ENCODE measurements around the gene NECAB3. TPM values are rescaled to one million over a fixed set of nuclear protein-coding genes. Genes with fewer than 3 reads are reported as not detected.
"Not testable (repeated sequence)": the region's sequence is repeated elsewhere in the genome, so short reads cannot be mapped to it uniquely, and the experiment has no call there.

Gene NECAB3
- total and polyA plus RNA-seq, 9 donors: 23.0 to 31.6 (median 27.8) TPM

DNA sequence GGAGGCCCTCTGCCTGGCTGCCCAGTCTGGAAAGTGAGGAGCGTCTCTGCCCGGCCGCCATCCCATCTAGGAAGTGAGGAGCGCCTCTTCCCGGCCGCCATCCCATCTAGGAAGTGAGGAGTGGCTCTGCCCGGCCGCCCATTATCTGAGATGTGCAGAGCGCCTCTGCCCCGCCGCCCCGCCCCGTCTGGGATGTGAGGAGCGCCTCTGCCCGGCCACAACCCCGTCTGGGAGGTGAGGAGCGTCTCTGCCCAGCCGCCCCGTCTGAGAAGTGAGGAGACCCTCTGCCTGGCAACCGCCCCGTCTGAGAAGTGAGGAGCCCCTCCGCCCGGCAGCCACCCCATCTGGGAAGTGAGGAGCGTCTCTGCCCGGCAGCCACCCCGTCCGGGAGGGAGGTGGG is 24.7 kb upstream of the NECAB3 start:
- not testable (repeated sequence) for H3K4me3 ChIP-seq (ENCODE audit: low read length); H3K27me3 ChIP-seq (ENCODE audit: control insufficient read depth, insufficient read depth, low read length); DNase-seq; H3K36me3 ChIP-seq (ENCODE audit: control insufficient read depth, insufficient read depth, low read length); H3K27ac ChIP-seq (ENCODE audit: low read length); H3K9me3 ChIP-seq (replicated peaks; ENCODE audit: control insufficient read depth, low read depth, low read length)
- WGBS (ENCODE audit: insufficient coverage): no CpG with 5 or more reads among the region's 27 CpGs
- H3K4me1 ChIP-seq (ENCODE audit: control insufficient read depth, insufficient read depth, low read length): peaks cover 29% of the 10 kb centered on the region

DNA sequence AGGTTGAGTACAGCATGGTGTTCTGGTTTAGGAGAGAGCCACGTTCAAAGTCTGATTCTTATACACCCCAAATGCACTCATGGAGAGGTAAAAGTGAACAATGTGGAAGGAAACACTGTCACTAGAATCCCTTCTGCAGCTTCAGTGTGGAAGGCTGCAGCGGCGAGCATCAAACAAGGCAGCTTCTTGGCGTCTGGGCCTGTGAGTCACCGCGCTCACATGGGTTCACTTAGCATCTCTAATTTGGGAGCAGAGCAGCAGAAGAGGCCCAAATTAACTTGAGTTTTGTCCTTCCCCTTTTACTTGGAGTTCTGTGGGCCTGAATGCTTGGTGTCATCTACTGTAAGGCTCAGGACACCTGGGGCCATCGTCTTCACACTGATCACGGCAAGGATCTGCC is 22.9 kb upstream of the NECAB3 start:
- Histone ChIP-seq H3K27ac (ENCODE audit: low read length) (peak overlapping the region; percentile 20), H3K9me3 (replicated peaks; ENCODE audit: control insufficient read depth, low read depth, low read length) (no peaks in the 10 kb centered on the region), H3K27me3 (ENCODE audit: control insufficient read depth, insufficient read depth, low read length) (no peaks in the 10 kb centered on the region), H3K36me3 (ENCODE audit: control insufficient read depth, insufficient read depth, low read length) (no peaks in the 10 kb centered on the region), H3K4me1 (ENCODE audit: control insufficient read depth, insufficient read depth, low read length) (peaks cover 28% of the 10 kb centered on the region), H3K4me3 (ENCODE audit: low read length) (no peak overlapping the region)
- WGBS (ENCODE audit: insufficient coverage): 28% methylated on average over 5 of the region's 8 CpGs
- DNase-seq: peak; percentile 90

DNA sequence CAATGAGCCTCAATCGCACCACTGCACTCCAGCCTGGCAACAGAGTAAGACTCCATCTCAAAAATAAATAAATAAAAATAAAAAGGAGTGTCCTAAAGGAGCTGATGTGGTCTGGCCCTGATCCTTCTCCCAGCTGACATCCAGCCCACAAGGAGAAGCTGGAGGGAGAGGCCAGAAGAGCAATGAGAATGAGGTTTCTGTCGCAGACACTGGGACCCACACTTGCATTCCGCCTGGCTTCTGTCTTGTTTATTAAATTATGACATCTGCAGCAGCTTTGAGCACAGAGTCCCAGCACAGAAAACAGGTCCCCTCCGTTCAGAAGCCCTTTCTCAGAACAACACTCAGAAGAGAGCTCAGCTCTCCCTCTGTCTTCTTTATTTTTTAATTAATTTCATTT is 22.2 kb upstream of the NECAB3 start:
- no peak overlapping the region for H3K27ac ChIP-seq (ENCODE audit: low read length)
- peaks cover 28% of the 10 kb centered on the region for H3K4me1 ChIP-seq (ENCODE audit: control insufficient read depth, insufficient read depth, low read length)
- no peaks in the 10 kb centered on the region for H3K27me3 ChIP-seq (ENCODE audit: control insufficient read depth, insufficient read depth, low read length)
- no CpG with 5 or more reads among the region's 4 CpGs for WGBS (ENCODE audit: insufficient coverage)
- no peak overlapping the region for H3K4me3 ChIP-seq (ENCODE audit: low read length)
- H3K9me3 ChIP-seq (replicated peaks; ENCODE audit: control insufficient read depth, low read depth, low read length): no peaks in the 10 kb centered on the region
- DNase-seq: no peak
- no peaks in the 10 kb centered on the region for H3K36me3 ChIP-seq (ENCODE audit: control insufficient read depth, insufficient read depth, low read length)

DNA sequence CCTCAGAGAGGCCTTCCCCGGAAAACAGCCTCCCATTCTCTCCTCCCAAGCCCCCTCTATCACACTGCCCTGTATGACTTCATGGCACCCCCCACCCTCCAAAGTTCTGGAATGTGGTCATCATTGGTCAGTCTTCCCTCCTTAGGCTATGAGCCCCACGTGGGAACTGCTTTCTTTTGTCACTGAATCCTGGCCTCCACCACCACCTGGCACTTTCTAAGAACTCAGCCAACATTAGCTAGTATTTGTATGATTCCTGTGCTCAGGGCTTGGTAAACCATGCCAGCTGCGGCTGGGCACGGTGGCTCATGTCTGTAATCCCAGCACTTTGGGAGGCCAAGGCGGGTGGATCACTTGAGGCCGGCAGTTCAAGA is 20.4 kb upstream of the NECAB3 start:
- peak overlapping the region; percentile 81 for H3K27ac ChIP-seq (ENCODE audit: low read length)
- H3K27me3 ChIP-seq (ENCODE audit: control insufficient read depth, insufficient read depth, low read length): no peaks in the 10 kb centered on the region
- WGBS (ENCODE audit: insufficient coverage): 61% methylated on average over 6 of the region's 6 CpGs
- H3K36me3 ChIP-seq (ENCODE audit: control insufficient read depth, insufficient read depth, low read length): no peaks in the 10 kb centered on the region
- H3K9me3 ChIP-seq (replicated peaks; ENCODE audit: control insufficient read depth, low read depth, low read length): no peaks in the 10 kb centered on the region
- DNase-seq: peak; percentile 56
- no peak overlapping the region for H3K4me3 ChIP-seq (ENCODE audit: low read length)
- H3K4me1 ChIP-seq (ENCODE audit: control insufficient read depth, insufficient read depth, low read length): peaks cover 28% of the 10 kb centered on the region

DNA sequence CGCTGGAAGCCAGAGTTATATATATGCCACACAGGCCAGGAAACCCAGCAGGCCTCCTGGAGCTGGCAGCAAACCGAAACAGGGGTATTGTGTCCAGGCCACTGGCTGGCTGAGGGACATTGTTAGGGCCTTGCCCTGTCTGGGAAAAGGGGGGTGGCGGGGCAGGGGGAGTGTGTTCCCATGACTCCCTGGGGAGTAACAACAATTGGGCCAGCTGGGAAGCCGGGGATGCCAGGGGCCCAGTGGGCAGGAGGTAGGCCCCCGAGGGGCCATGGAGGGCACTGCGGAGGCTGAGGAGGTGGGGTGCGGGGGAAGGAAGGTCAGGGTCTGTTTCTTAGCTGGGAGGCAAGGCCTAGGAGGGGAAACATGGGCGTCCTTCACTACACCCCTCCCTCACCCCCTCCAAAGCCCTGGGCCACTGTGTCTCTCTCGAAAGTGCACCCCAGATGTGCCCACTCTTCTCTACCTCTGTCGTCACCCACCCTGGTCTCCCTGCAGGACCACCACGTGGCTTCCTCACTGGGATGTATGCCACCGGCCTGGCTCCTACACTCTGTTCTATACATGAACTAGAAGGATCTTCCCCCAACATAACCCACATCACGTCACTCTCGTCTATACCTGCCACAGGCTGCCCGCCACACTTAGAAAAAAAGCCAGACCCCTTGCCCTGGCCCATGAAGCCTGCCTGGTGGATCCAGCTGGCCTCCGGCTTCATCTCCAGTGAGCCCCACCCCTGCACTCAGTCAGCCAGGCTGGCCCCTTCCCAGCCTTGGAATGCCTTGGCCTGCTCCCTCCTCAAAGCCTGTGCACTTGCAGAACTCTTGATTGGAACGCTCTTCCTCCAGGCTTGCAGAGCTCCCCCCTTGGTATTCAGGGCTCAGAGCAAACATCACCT is 19.8 kb upstream of the NECAB3 start:
- H3K36me3 ChIP-seq (ENCODE audit: control insufficient read depth, insufficient read depth, low read length): no peaks in the 10 kb centered on the region
- no peak overlapping the region for H3K4me3 ChIP-seq (ENCODE audit: low read length)
- no peaks in the 10 kb centered on the region for H3K9me3 ChIP-seq (replicated peaks; ENCODE audit: control insufficient read depth, low read depth, low read length)
- peaks cover 28% of the 10 kb centered on the region for H3K4me1 ChIP-seq (ENCODE audit: control insufficient read depth, insufficient read depth, low read length)
- WGBS (ENCODE audit: insufficient coverage): 46% methylated on average over 12 of the region's 17 CpGs
- peak; percentile 88 for DNase-seq
- H3K27ac ChIP-seq (ENCODE audit: low read length): peak overlapping the region; percentile 81
- no peaks in the 10 kb centered on the region for H3K27me3 ChIP-seq (ENCODE audit: control insufficient read depth, insufficient read depth, low read length)

DNA sequence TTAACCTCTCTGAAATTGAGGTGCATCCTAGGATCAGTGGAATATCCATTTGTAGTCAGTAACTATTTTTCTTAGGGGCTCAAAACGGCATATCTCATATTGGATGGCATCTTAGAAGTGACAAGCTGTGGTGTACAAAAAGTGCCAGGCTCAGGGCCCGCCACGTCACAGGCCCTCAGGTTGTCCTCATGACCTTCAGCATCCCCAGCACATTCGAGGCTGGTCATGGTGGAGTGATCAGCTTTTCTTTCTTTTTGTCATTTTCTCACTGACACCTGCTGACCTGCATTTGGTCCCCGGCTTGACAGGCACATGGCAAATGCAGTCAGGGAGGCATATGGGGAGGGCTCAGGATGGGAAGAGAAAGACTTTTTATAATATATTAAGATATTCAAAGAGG is 19.1 kb upstream of the NECAB3 start:
- no peak overlapping the region for H3K4me3 ChIP-seq (ENCODE audit: low read length)
- H3K27me3 ChIP-seq (ENCODE audit: control insufficient read depth, insufficient read depth, low read length): no peaks in the 10 kb centered on the region
- 92% methylated on average over 2 of the region's 5 CpGs for WGBS (ENCODE audit: insufficient coverage)
- H3K4me1 ChIP-seq (ENCODE audit: control insufficient read depth, insufficient read depth, low read length): peaks cover 28% of the 10 kb centered on the region
- H3K27ac ChIP-seq (ENCODE audit: low read length): peak overlapping the region; percentile 38
- no peaks in the 10 kb centered on the region for H3K9me3 ChIP-seq (replicated peaks; ENCODE audit: control insufficient read depth, low read depth, low read length)
- no peak for DNase-seq
- no peaks in the 10 kb centered on the region for H3K36me3 ChIP-seq (ENCODE audit: control insufficient read depth, insufficient read depth, low read length)

DNA sequence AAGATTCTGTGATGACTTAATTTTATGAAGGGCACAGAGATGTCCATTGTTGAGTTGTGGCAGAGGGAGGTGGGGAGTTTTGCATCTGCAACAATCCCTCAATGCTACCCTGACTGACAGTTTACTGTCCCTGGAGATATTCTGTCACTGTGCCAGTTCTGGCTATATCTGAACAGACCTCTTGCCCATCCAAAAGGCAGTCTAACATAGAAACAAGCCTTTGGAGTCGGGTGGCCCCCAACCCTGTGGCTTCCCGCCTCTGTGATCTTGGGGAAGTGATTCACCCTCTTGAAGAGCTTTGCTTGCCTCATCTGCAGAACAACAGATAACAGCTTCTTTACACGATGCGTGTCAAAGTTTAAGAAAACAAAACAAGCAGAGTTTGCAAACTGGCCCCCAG is 15.7 kb upstream of the NECAB3 start:
- H3K4me1 ChIP-seq (ENCODE audit: control insufficient read depth, insufficient read depth, low read length): peaks cover 29% of the 10 kb centered on the region
- H3K27ac ChIP-seq (ENCODE audit: low read length): no peak overlapping the region
- no peaks in the 10 kb centered on the region for H3K36me3 ChIP-seq (ENCODE audit: control insufficient read depth, insufficient read depth, low read length)
- no peak for DNase-seq
- H3K9me3 ChIP-seq (replicated peaks; ENCODE audit: control insufficient read depth, low read depth, low read length): no peaks in the 10 kb centered on the region
- no CpG with 5 or more reads among the region's 4 CpGs for WGBS (ENCODE audit: insufficient coverage)
- no peak overlapping the region for H3K4me3 ChIP-seq (ENCODE audit: low read length)
- no peaks in the 10 kb centered on the region for H3K27me3 ChIP-seq (ENCODE audit: control insufficient read depth, insufficient read depth, low read length)

DNA sequence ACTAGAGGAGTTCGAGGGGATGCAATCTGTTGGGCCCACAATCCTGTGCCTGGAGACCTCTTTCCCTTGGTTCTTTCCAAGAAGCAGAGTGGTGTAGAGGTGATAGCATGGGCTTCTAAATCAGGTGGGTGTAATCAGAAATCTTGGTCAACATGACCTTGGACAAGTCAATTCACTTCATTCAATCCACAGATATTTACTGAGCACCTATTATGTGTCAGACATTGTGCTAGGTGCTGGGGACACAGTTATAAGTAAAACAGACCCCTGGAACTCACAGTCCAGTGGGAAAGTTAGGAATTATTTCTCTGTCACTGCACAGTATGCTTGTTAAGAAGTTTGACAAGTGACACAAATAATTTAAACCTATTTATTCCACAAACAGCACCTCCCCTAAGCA is 15.3 kb upstream of the NECAB3 start:
- no peak overlapping the region for H3K4me3 ChIP-seq (ENCODE audit: low read length)
- H3K4me1 ChIP-seq (ENCODE audit: control insufficient read depth, insufficient read depth, low read length): peaks cover 29% of the 10 kb centered on the region
- no peaks in the 10 kb centered on the region for H3K36me3 ChIP-seq (ENCODE audit: control insufficient read depth, insufficient read depth, low read length)
- no CpG with 5 or more reads among the region's 1 CpG for WGBS (ENCODE audit: insufficient coverage)
- no peaks in the 10 kb centered on the region for H3K9me3 ChIP-seq (replicated peaks; ENCODE audit: control insufficient read depth, low read depth, low read length)
- H3K27ac ChIP-seq (ENCODE audit: low read length): no peak overlapping the region
- no peak for DNase-seq
- H3K27me3 ChIP-seq (ENCODE audit: control insufficient read depth, insufficient read depth, low read length): no peaks in the 10 kb centered on the region

DNA sequence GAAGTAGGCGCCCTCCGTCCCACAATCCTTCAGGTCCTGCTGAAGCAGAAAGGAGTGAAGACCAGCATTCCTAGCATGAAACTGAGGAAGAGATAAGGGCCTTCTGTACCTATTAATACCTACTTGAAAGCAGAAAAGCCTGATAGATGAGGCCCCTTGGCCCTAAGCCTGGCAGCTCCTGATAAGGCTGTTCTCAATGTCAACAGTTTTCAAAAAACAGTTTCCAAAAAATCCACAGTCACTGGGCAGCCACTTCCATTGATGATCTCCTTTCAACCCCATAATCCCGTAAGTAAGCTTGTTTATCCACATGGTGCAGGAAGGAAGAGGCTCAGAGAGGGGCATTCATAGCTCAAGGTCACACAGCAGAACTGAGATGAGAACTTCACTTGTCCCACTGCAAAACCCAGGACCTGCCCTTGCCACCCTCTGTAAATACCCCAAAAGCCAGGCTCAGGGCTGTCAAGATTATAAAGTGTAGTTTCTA is 14.8 kb upstream of the NECAB3 start:
- no peak for DNase-seq
- Histone ChIP-seq H3K36me3 (ENCODE audit: control insufficient read depth, insufficient read depth, low read length) (no peaks in the 10 kb centered on the region), H3K4me3 (ENCODE audit: low read length) (no peak overlapping the region), H3K9me3 (replicated peaks; ENCODE audit: control insufficient read depth, low read depth, low read length) (no peaks in the 10 kb centered on the region), H3K27ac (ENCODE audit: low read length) (no peak overlapping the region), H3K4me1 (ENCODE audit: control insufficient read depth, insufficient read depth, low read length) (peaks cover 29% of the 10 kb centered on the region), H3K27me3 (ENCODE audit: control insufficient read depth, insufficient read depth, low read length) (no peaks in the 10 kb centered on the region)
- 60% methylated on average over 1 of the region's 3 CpGs for whole genome bisulfite sequencing (ENCODE audit: insufficient coverage)

DNA sequence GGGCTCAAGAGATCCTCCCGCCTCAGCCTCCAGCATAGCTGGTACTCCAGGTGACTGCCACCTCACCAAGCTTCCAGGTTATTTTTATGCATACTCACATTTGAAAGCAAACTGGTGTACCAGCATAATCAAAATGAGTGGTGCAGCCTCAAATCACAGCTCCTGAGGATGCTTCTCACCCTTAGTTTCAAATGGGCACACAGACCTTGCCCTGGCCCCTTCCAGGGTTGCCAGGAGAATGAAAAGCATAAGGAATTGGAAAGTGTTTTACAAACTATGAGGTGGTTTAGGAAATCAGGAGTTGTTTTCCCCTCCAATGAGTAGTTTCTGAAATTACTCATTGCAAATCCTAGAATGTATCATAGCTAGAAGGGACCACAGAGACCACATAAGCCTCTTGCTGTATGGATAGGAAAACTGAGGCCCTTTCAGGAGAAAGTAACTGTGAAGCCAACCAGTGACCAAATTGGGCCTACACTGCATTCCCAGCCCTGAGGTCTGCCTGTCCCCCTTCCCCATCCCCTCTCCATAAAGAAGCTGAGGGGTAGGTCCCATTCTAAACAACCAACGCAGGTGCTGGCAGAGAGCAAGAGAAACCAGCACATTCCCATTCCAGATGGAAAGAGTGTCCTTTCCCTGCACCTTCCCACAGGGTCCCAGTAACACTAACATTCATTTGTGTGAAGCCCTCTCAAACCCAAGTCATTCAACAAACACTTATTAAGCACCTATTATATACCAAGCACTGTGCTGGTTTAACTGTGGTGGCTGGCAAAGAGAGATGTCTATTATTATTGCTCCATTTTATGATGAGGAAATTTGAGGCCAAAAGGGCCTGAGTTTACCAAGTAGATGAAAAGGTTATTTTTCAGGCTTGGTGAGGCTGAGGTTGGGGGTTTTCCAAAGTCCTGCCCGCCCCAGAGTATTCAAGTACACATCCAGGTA is 14.0 kb upstream of the NECAB3 start:
- H3K4me3 ChIP-seq (ENCODE audit: low read length): no peak overlapping the region
- H3K9me3 ChIP-seq (replicated peaks; ENCODE audit: control insufficient read depth, low read depth, low read length): no peaks in the 10 kb centered on the region
- no peaks in the 10 kb centered on the region for H3K27me3 ChIP-seq (ENCODE audit: control insufficient read depth, insufficient read depth, low read length)
- WGBS (ENCODE audit: insufficient coverage): no CpG with 5 or more reads among the region's 3 CpGs
- H3K27ac ChIP-seq (ENCODE audit: low read length): no peak overlapping the region
- peaks cover 26% of the 10 kb centered on the region for H3K4me1 ChIP-seq (ENCODE audit: control insufficient read depth, insufficient read depth, low read length)
- H3K36me3 ChIP-seq (ENCODE audit: control insufficient read depth, insufficient read depth, low read length): no peaks in the 10 kb centered on the region
- no peak for DNase-seq

All from muscle of leg (tissue), 11 donors.